ENCODE data around the gene PALLD.

- TF ChIP-seq EZH2 (IDR thresholded peaks at IDR 0.05; ENCODE audit: insufficient read depth, poor library complexity, severe bottlenecking) (no peak), EZH2phosphoT487 (IDR thresholded peaks at IDR 0.05; ENCODE audit: insufficient read depth, low read depth) (no peak)
Observed at GRCh38 chr4:168496834-168497233, at the start of gene PALLD.

Measured in GM23248 (cell line).